ENCODE data around the gene IL1RAPL1. TPM values are rescaled to one million over a fixed set of nuclear protein-coding genes. Genes with fewer than 3 reads are reported as not detected.

Gene IL1RAPL1
- total RNA-seq, 2 donors from 2014 or later: 1.2 to 3.0 TPM

DNA sequence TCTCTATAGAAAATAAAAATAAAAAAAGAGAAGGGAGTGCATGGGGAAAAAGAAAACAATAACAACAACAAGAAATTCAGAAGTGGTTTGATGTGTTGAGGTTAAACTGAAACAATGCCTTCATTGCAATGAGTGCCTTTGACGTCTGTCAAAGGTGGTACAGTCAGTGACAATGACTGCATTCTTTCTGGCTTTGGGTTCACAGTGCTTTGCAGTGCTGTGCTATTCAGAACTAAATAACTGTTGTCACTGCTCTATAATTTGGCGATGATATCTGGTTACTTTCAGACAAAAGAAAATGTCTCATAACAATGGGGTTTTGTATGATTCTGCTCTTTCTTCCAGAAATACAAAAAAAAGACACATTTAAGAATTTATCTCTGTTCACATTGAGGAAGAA is 1139.6 kb downstream of the IL1RAPL1 start:
- H3K4me3 ChIP-seq: no peak overlapping the region
- H3K4me1 ChIP-seq: no peaks in the 10 kb centered on the region
- no peak for DNase-seq (ENCODE audit: low spot score)
- no peaks in the 10 kb centered on the region for H3K36me3 ChIP-seq
- no peaks in the 10 kb centered on the region for H3K9me3 ChIP-seq
- no peak overlapping the region for H3K27ac ChIP-seq
- no peaks in the 10 kb centered on the region for H3K27me3 ChIP-seq
- TF ChIP-seq, protein P1, sequence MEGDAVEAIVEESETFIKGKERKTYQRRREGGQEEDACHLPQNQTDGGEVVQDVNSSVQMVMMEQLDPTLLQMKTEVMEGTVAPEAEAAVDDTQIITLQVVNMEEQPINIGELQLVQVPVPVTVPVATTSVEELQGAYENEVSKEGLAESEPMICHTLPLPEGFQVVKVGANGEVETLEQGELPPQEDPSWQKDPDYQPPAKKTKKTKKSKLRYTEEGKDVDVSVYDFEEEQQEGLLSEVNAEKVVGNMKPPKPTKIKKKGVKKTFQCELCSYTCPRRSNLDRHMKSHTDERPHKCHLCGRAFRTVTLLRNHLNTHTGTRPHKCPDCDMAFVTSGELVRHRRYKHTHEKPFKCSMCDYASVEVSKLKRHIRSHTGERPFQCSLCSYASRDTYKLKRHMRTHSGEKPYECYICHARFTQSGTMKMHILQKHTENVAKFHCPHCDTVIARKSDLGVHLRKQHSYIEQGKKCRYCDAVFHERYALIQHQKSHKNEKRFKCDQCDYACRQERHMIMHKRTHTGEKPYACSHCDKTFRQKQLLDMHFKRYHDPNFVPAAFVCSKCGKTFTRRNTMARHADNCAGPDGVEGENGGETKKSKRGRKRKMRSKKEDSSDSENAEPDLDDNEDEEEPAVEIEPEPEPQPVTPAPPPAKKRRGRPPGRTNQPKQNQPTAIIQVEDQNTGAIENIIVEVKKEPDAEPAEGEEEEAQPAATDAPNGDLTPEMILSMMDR (IDR thresholded peaks at IDR 0.05): no peak

DNA sequence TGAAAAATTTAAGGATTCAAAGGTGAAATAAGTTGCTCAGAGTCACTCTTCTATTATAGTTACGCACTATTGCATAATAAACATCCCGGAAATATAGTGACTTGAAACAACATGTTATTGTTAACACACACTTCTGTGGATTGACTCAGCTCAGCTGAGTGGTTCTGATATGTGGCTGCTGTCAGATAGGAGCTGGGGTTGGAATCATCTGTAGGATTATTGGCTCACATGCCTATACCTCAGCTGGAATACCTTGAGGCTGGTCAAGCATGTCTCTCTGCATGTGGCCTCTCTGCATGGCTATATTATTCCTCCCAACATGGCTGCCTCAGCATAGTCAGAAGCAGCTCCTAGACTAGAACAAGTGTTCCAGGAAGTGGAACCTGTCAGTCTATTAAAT is 1141.4 kb downstream of the IL1RAPL1 start:
- Histone ChIP-seq H3K9me3 (no peaks in the 10 kb centered on the region), H3K4me3 (no peak overlapping the region), H3K36me3 (no peaks in the 10 kb centered on the region), H3K4me1 (no peaks in the 10 kb centered on the region), H3K27me3 (no peaks in the 10 kb centered on the region), H3K27ac (no peak overlapping the region)
- TF ChIP-seq, protein P1 (IDR thresholded peaks at IDR 0.05): no peak
- DNase-seq (ENCODE audit: low spot score): no peak

DNA sequence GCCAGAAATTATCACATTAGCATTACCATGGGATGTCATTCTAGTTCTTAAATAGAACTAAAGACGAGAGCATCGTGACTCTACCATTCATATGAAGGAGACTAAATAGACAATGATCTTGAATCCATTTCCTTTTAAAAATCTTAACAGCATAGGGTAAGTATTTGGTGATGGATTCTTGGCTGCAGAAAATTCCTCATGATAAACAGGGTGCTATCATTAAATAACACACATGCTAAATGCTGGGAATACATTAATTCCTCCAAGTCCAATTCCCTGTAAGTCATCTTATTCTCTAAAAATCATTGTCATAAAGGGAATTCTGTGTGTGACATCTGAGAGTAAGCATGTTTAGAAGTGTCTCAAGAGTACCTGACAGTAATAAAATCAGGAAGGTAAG is 1157.7 kb downstream of the IL1RAPL1 start:
- no peak for DNase-seq (ENCODE audit: low spot score)
- Histone ChIP-seq H3K27me3 (no peaks in the 10 kb centered on the region), H3K4me3 (no peak overlapping the region), H3K36me3 (no peaks in the 10 kb centered on the region), H3K27ac (no peak overlapping the region), H3K4me1 (no peaks in the 10 kb centered on the region), H3K9me3 (no peaks in the 10 kb centered on the region)
- TF ChIP-seq, protein P1 (IDR thresholded peaks at IDR 0.05): no peak

DNA sequence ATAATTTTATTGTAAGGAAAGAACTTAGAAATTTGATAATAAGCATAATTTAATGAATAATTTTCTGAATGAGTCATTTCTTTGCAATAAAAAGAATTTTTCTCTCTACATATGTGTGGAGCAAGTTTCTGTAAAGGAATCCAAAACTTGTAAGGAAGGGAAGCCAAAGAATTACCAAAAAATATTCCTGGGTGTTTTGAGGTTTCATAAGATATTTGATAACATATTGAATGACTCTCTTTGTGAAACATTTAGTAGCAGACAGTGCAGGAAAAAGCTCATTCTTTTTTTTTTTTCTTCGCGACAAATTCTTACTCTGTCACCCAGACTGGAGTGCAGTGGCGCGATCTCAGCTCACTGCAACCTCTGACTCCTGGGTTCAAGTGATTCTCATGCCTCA is 1159.1 kb downstream of the IL1RAPL1 start:
- TF ChIP-seq, protein P1 (IDR thresholded peaks at IDR 0.05): no peak

DNA sequence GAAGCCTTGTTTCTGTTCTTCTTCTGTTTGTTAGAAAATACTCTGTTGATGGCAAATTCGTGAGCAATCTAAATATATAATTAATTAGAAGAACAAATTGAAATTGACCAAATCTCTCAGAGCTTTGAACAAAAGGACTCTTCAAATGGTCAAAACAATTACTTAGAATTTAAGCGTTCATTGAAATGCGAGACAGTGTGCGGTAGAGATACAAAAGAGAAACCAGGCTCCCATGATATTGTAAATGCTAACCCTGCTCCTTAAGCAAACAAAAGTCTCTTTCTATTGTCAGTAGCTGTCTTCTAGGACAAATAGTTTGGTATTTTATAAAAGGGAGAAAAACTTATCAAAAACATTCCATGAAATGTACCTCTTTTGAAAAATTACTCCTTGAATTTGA is 1174.8 kb downstream of the IL1RAPL1 start:
- TF ChIP-seq, protein P1 (IDR thresholded peaks at IDR 0.05): no peak
- Histone ChIP-seq H3K27ac (no peak overlapping the region), H3K27me3 (no peaks in the 10 kb centered on the region), H3K36me3 (no peaks in the 10 kb centered on the region), H3K4me3 (no peak overlapping the region), H3K4me1 (no peaks in the 10 kb centered on the region), H3K9me3 (no peaks in the 10 kb centered on the region)
- DNase-seq (ENCODE audit: low spot score): no peak

More for the DNA sequence above, 1159.1 kb downstream of the IL1RAPL1 start:
- Histone ChIP-seq H3K9me3 (no peaks in the 10 kb centered on the region), H3K36me3 (no peaks in the 10 kb centered on the region), H3K27me3 (no peaks in the 10 kb centered on the region), H3K4me1 (no peaks in the 10 kb centered on the region), H3K27ac (no peak overlapping the region), H3K4me3 (no peak overlapping the region)
- no peak for DNase-seq (ENCODE audit: low spot score)

DNA sequence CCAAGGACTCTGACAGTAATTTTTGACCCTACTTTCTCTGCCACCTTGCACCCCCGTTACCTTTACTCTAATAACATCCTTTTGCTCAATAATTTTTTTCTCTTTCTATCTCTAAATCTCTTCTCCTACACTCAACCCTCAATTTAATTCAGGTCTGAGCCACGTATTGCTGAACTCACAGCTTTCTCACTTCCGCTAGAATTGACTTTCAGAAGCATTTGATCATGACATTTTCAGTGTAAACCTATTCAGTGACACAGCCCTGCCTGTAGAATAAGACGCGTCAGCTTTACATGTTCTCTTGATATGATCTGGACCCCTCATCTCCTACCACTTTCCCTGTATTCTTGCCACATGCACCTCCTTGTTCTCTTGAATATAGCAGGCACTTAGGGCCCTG is 1188.6 kb downstream of the IL1RAPL1 start:
- TF ChIP-seq, protein P1 (IDR thresholded peaks at IDR 0.05): no peak

More for the DNA sequence above, 1188.6 kb downstream of the IL1RAPL1 start:
- H3K9me3 ChIP-seq: no peaks in the 10 kb centered on the region
- no peak overlapping the region for H3K27ac ChIP-seq
- H3K4me1 ChIP-seq: no peaks in the 10 kb centered on the region
- DNase-seq (ENCODE audit: low spot score): no peak
- H3K4me3 ChIP-seq: no peak overlapping the region
- no peaks in the 10 kb centered on the region for H3K27me3 ChIP-seq
- no peaks in the 10 kb centered on the region for H3K36me3 ChIP-seq
